Duodenal mucosa (tissue), 2 donors: ENCODE data around the gene MRPL43.

Experiments used
- H3K27ac ChIP-seq: one replicate; pipeline ENCODE4 v1.7.0; 2013; ENCODE audit warnings: low read depth, low read length
- H3K27me3 ChIP-seq, 2 donors: one replicate each; pipeline ENCODE4 v1.7.0; 2013; ENCODE audit warnings: low read length in 2 of 2, control low read depth in 1 of 2; ENCODE audit not compliant: insufficient read depth in 2 of 2, control insufficient read depth in 1 of 2
- H3K36me3 ChIP-seq, 2 donors: one replicate each; pipeline ENCODE4 v1.7.0; 2013; ENCODE audit warnings: low read length in 2 of 2, control low read depth in 1 of 2; ENCODE audit not compliant: insufficient read depth in 2 of 2, control insufficient read depth in 1 of 2
- H3K4me1 ChIP-seq, 2 donors: one replicate each; pipeline ENCODE4 v1.7.0; 2013; ENCODE audit warnings: low read length in 2 of 2, control low read depth in 1 of 2; ENCODE audit not compliant: insufficient read depth in 2 of 2, control insufficient read depth in 1 of 2
- H3K4me3 ChIP-seq, 2 donors: one replicate each; pipeline ENCODE4 v1.7.0; 2013; ENCODE audit warnings: low read length in 2 of 2, low read depth in 1 of 2
- H3K9ac ChIP-seq, 2 donors: one replicate each; pipeline ENCODE4 v1.7.0; 2013; ENCODE audit warnings: low read length in 2 of 2, low read depth in 1 of 2
- H3K9me3 ChIP-seq, 2 donors: one replicate each; pipeline ENCODE4 v1.7.0; 2013; ENCODE audit warnings: low read length in 2 of 2, control low read depth in 1 of 2; ENCODE audit not compliant: control insufficient read depth in 1 of 2

The MRPL43 gene

GRCh38 chr10:101001659-101002035, 14.3 kb upstream of the MRPL43 start:
- no peaks in the 10 kb centered on the region for H3K9me3 ChIP-seq

GRCh38 chr10:101000915-101001658, 13.8 kb upstream of the MRPL43 start:
- Histone ChIP-seq H3K4me1 (peaks cover 25 to 44% of the 10 kb centered on the region in 2 donors), H3K4me3 (peak overlapping the region; percentile 52 to 76), H3K9ac (peak overlapping the region; percentile 0 to 88), H3K36me3 (peaks cover 0 to 27% of the 10 kb centered on the region in 2 donors), H3K27ac (peak overlapping the region; percentile 80), H3K9me3 (no peaks in the 10 kb centered on the region), H3K27me3 (no peaks in the 10 kb centered on the region)

More at GRCh38 chr10:101001659-101002035, 14.3 kb upstream of the MRPL43 start:
- Histone ChIP-seq H3K36me3 (peaks cover 0 to 32% of the 10 kb centered on the region in 2 donors), H3K4me1 (peaks cover 25 to 42% of the 10 kb centered on the region in 2 donors), H3K27me3 (no peaks in the 10 kb centered on the region), H3K27ac (peak overlapping the region; percentile 80), H3K9ac (peak overlapping the region; percentile 18 to 54), H3K4me3 (no peak overlapping the region)

DNA sequence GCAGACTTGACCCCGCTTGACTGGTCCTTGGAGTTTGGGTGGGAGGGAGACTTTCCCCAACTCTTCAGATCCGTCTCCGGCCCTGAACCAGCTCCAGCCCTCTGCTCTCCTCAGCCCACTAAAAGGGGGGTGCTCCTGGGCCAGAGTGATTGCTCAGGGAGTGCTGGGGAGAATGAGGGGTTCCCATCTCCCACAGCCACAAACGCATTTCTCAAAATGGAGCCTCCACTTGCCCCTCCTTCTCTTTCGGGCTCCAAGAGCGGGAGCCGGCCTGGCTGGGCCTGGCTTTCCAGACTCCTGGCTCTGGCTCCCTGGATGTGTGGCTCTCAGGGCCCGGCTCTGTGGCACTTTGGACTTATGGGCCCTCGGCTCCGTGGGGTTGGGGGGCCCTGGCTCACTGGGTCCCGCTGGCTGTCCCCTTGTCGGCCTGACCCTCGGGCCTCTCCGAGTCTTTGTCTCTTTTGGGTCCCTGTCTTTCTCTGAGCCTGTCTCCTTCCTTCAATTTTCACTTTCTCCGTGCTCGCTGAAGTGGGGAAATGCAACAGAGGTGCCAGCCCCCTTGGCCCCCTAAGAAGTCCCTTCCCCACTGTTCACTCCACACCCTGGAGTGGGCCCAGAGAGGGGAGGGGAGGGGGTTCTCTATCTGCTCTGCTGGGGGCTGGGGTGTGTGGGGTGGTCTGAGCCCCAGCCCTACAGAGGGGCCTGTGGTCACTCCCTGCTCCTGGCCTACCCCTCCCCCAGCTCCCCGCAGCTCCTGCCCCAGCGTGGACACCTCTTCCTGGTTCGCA, 13.0 kb upstream of the MRPL43 start:
- peaks cover 0 to 19% of the 10 kb centered on the region in 2 donors for H3K36me3 ChIP-seq
- peak overlapping the region; percentile 43 to 88 for H3K9ac ChIP-seq
- no peaks in the 10 kb centered on the region for H3K9me3 ChIP-seq
- no peaks in the 10 kb centered on the region for H3K27me3 ChIP-seq
- peaks cover 25 to 44% of the 10 kb centered on the region in 2 donors for H3K4me1 ChIP-seq
- peak overlapping the region; percentile 52 to 76 for H3K4me3 ChIP-seq
- peak overlapping the region; percentile 80 for H3K27ac ChIP-seq

DNA sequence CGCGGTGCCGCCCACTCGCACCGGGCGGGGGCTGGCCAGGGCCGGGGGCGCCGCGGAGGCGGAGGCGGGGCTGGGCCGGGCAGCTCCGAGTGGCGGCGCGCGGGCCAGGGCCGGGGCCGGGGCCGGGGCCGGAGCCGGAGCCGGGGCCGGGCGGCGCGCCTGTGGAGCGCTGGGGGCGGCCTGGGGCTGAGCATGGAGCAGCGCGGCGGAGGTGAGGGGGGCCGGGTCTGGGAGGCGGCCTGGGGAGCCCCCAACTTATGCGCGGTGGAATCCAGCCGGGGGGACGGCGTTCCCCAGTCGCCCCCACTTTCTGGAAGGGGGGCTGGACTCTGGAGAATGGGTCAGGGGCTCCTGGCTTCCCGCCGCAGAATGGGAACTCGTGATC, 12.4 kb upstream of the MRPL43 start, which contains the start of gene LZTS2:
LZTS2 (plus strand) TSS at position 67 of the 385 bp plus-strand sequence. CDS start 2,731 bp downstream, outside the sequence.
- H3K27ac ChIP-seq = peak within 1 kb of the TSS; percentile 96
- H3K27me3 ChIP-seq = no peaks in the 10 kb centered on the region
- H3K9ac ChIP-seq = peak within 1 kb of the TSS; percentile 76 to 88
- H3K36me3 ChIP-seq = peaks cover 0 to 14% of the 10 kb centered on the region in 2 donors
- peak within 1 kb of the TSS; percentile 89 for H3K4me3 ChIP-seq
- no peaks in the 10 kb centered on the region for H3K9me3 ChIP-seq
- H3K4me1 ChIP-seq = peaks cover 25 to 44% of the 10 kb centered on the region in 2 donors

GRCh38 chr10:100998991-100999741, 11.9 kb upstream of the MRPL43 start:
- H3K4me1 ChIP-seq = peaks cover 25 to 44% of the 10 kb centered on the region in 2 donors
- peak overlapping the region; percentile 89 for H3K4me3 ChIP-seq

GRCh38 chr10:100998183-100998990, 11.1 kb upstream of the MRPL43 start:
- Histone ChIP-seq H3K4me3 (peak overlapping the region; percentile 89), H3K9me3 (no peaks in the 10 kb centered on the region), H3K27me3 (no peaks in the 10 kb centered on the region), H3K27ac (peak overlapping the region; percentile 96), H3K4me1 (peaks cover 25 to 44% of the 10 kb centered on the region in 2 donors), H3K36me3 (peaks cover 2 to 10% of the 10 kb centered on the region in 2 donors), H3K9ac (peak overlapping the region; percentile 72 to 76)

More at GRCh38 chr10:100998991-100999741, 11.9 kb upstream of the MRPL43 start:
- peaks cover 0 to 13% of the 10 kb centered on the region in 2 donors for H3K36me3 ChIP-seq
- peak overlapping the region; percentile 96 for H3K27ac ChIP-seq
- no peaks in the 10 kb centered on the region for H3K9me3 ChIP-seq
- H3K27me3 ChIP-seq = no peaks in the 10 kb centered on the region
- peak overlapping the region; percentile 72 to 76 for H3K9ac ChIP-seq

- H3K9ac ChIP-seq = peak overlapping the region; percentile 72 to 76
- H3K9me3 ChIP-seq = no peaks in the 10 kb centered on the region
- H3K4me1 ChIP-seq = peaks cover 25 to 44% of the 10 kb centered on the region in 2 donors
- peaks cover 6 to 9% of the 10 kb centered on the region in 2 donors for H3K36me3 ChIP-seq
- H3K4me3 ChIP-seq = peak overlapping the region; percentile 89
- H3K27ac ChIP-seq = peak overlapping the region; percentile 96
- H3K27me3 ChIP-seq = no peaks in the 10 kb centered on the region
Measured at GRCh38 chr10:100997360-100998182, 10.3 kb upstream of the MRPL43 start.

- Histone ChIP-seq H3K36me3 (peaks cover 6 to 9% of the 10 kb centered on the region in 2 donors), H3K9ac (peak overlapping the region; percentile 72 to 76), H3K4me1 (peaks cover 21 to 37% of the 10 kb centered on the region in 2 donors), H3K27me3 (no peaks in the 10 kb centered on the region), H3K4me3 (peak overlapping the region; percentile 89), H3K27ac (peak overlapping the region; percentile 96), H3K9me3 (no peaks in the 10 kb centered on the region)
Measured at GRCh38 chr10:100996678-100997359, 9.5 kb upstream of the MRPL43 start.
